Measurements from ENCODE around the gene MYT1.

Gene MYT1

GRCh38 chr20:64256282-64256935 is 92.2 kb downstream of the MYT1 start:
- no peak for DNase-seq
- no peaks in the 10 kb centered on the region for H3K9me3 ChIP-seq
- intact Hi-C loops (cut with DNase I; ENCODE audit: low total_unique reads) = no loop called here
- H3K27ac ChIP-seq = peak overlapping the region; percentile 86 to 92
- peaks cover 0 to 39% (median 25%) of the 10 kb centered on the region in 4 donors for H3K4me1 ChIP-seq
- peaks cover 0 to 6% of the 10 kb centered on the region in 2 donors for H3K27me3 ChIP-seq
- TF ChIP-seq CTCF (IDR thresholded peaks at IDR 0.05) = no peak
- peaks cover 0 to 4% (median 0%) of the 10 kb centered on the region in 3 donors for H3K36me3 ChIP-seq
- H3K4me3 ChIP-seq = peak overlapping the region; percentile 90 to 96

GRCh38 chr20:64257107-64257757 is 93.0 kb downstream of the MYT1 start:
- DNase-seq = no peak
- Histone ChIP-seq H3K27me3 (peaks cover 0 to 4% of the 10 kb centered on the region in 2 donors), H3K4me3 (peak overlapping the region; percentile 90 to 96), H3K9me3 (no peaks in the 10 kb centered on the region), H3K27ac (peak overlapping the region in 1 of 2 donors; percentile 86), H3K4me1 (peaks cover 0 to 44% (median 26%) of the 10 kb centered on the region in 4 donors), H3K36me3 (peaks cover 0 to 5% (median 0%) of the 10 kb centered on the region in 3 donors)
- TF ChIP-seq CTCF (IDR thresholded peaks at IDR 0.05) = no peak
- intact Hi-C loops (cut with DNase I; ENCODE audit: low total_unique reads) = no loop called here

GRCh38 chr20:64258071-64258823 is 94.0 kb downstream of the MYT1 start:
- H3K4me1 ChIP-seq = peaks cover 0 to 44% (median 26%) of the 10 kb centered on the region in 4 donors
- no peak overlapping the region for H3K27ac ChIP-seq
- H3K27me3 ChIP-seq = no peaks in the 10 kb centered on the region
- H3K4me3 ChIP-seq = no peak overlapping the region
- intact Hi-C loops (cut with DNase I; ENCODE audit: low total_unique reads) = no loop called here
- TF ChIP-seq CTCF (IDR thresholded peaks at IDR 0.05) = no peak
- H3K36me3 ChIP-seq = peaks cover 0 to 15% (median 0%) of the 10 kb centered on the region in 3 donors
- no peaks in the 10 kb centered on the region for H3K9me3 ChIP-seq
- DNase-seq = no peak

GRCh38 chr20:64260239-64260638 is 96.0 kb downstream of the MYT1 start:
- intact Hi-C loops (cut with DNase I; ENCODE audit: low total_unique reads) = no loop called here
- DNase-seq = no peak
- TF ChIP-seq CTCF (IDR thresholded peaks at IDR 0.05) = no peak
- no peaks in the 10 kb centered on the region for H3K9me3 ChIP-seq
- no peaks in the 10 kb centered on the region for H3K27me3 ChIP-seq
- peaks cover 0 to 38% (median 23%) of the 10 kb centered on the region in 4 donors for H3K4me1 ChIP-seq
- H3K36me3 ChIP-seq = peaks cover 0 to 25% (median 0%) of the 10 kb centered on the region in 3 donors
- no peak overlapping the region for H3K4me3 ChIP-seq
- peak overlapping the region in 1 of 2 donors; percentile 58 for H3K27ac ChIP-seq

- peak overlapping the region; percentile 48 to 58 for H3K27ac ChIP-seq
- H3K4me3 ChIP-seq = peak overlapping the region; percentile 13 to 14
- intact Hi-C loops (cut with DNase I; ENCODE audit: low total_unique reads) = no loop called here
- H3K4me1 ChIP-seq = peaks cover 0 to 37% (median 22%) of the 10 kb centered on the region in 4 donors
- no peak for DNase-seq
- peaks cover 0 to 30% (median 5%) of the 10 kb centered on the region in 3 donors for H3K36me3 ChIP-seq
- H3K9me3 ChIP-seq = no peaks in the 10 kb centered on the region
- TF ChIP-seq CTCF (IDR thresholded peaks at IDR 0.05) = no peak
- H3K27me3 ChIP-seq = no peaks in the 10 kb centered on the region
Observed at GRCh38 chr20:64261138-64261537, 96.9 kb downstream of the MYT1 start.

Measured in tibial artery (tissue), 4 donors.